Activated CD8-positive, alpha-beta memory T cell treated with anti-CD3 and anti-CD28 coated beads, Interleukin-2, amount 50 U/mL, for 24 hours (primary cell): Measurements from ENCODE around the gene FOXD3.

Experiments used
- DNase-seq: peaks from one replicate; pipeline ENCODE4 v3.0.0-alpha.2; 2020; ENCODE audit errors: extremely low read depth

The FOXD3 gene

DNA sequence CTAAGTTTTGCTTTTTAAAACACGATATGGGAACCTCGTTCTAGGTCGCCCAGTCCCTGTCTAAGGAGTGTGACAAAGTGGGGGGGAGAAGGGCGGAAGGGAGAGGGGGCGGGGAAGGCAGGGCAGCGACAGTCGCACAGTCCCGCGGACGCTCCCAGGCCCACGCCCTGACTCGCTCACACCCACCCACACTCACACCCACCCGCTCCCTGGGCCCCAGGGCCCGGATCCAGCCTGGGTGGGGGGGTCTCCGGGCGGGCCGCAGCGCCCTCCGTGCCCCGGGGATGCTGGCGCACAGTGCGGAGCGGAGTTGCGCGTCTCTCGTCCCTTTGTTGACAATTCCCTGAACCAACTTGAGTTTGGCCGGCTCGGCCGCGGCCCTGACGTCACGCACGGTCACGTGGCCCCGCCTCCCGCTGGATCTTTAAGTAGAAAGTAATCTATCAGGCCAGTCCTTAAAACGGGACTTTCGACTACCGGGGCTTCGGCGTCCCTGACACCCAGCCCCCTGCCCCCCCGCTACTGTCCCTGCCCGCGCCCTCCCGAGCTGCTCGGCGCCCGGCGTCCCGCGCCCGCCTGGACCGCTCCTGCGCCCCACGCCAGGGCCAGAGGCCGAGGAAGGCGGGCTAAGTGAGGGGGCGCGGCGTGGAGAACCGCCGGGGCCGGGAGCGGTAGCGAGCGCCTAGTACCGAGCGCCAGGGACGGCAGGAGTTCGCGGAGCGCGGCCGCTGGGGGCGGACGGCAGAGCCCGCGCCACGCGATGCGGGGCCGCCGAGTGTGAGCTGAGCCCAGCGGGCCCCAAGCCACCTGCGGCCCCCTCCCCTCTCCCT is at the start of gene FOXD3:
FOXD3 (plus strand) TSS at position 454 of the 830 bp plus-strand sequence. CDS start 492 bp downstream, outside the sequence.
- no peak for DNase-seq

DNA sequence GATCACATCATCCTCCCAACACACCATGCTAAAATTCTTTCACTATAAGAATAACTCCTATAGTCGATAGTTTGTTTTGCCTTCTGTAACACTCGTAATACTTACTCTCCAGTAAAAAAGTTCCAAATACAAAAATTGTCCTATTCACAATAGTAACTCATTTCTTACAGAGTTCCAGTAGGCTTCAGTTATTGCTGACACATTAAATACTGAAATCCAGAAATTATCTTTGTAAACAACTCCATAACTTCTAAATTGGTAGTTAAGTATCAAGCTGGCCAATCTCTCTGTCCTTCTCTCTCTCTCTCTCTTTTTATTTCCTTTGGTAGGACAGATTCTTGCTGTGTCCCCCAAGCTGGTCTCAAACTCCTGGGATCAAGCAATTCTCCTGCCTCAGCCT is 49.6 kb upstream of the FOXD3 start:
- no peak for DNase-seq

DNA sequence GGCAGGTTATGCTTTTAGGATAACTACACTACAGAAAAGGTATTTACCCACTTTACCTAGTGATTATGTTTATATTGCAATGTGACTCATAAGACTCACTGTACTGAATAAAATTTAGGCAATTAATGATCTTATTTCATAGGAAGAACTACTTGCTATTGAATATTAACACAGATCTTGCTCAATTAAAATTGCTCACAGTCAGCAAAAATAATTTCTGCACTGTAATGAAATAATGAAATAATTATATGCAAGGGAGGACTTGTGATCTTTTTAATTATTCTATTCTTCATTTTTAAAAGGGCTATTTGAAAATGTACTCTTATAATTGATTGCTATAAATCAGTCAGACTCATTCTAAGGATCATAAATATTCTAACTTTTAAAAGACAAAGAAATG is 48.0 kb upstream of the FOXD3 start:
- DNase-seq: no peak

GRCh38 chr1:63274979-63275378 is 47.4 kb upstream of the FOXD3 start:
- no peak for DNase-seq

- no peak for DNase-seq
These were observed 45.7 kb upstream of the FOXD3 start for GRCh38 chr1:63276624-63277023.

GRCh38 chr1:63277195-63278192 is 44.9 kb upstream of the FOXD3 start:
- DNase-seq: no peak

GRCh38 chr1:63281753-63282152 is 40.6 kb upstream of the FOXD3 start:
- DNase-seq: no peak

DNA sequence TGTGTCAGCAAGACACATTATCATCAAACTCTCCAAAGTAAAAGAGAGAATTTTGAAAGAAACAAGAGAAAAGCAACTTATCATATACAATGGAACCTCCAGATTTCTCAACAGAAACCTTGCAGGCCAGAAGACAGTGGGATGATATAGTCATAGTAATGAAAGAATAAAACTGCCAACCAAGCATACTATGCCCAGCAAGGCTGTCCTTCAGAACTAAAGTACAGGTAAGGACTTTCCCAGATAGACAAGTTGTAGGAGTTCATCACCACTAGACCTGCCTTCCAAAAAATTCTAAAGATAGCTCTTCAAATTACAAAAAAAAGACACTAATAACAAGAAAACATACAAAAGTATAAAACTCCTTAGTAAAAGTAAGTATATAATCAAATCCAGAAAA is 33.2 kb upstream of the FOXD3 start:
- no peak for DNase-seq

DNA sequence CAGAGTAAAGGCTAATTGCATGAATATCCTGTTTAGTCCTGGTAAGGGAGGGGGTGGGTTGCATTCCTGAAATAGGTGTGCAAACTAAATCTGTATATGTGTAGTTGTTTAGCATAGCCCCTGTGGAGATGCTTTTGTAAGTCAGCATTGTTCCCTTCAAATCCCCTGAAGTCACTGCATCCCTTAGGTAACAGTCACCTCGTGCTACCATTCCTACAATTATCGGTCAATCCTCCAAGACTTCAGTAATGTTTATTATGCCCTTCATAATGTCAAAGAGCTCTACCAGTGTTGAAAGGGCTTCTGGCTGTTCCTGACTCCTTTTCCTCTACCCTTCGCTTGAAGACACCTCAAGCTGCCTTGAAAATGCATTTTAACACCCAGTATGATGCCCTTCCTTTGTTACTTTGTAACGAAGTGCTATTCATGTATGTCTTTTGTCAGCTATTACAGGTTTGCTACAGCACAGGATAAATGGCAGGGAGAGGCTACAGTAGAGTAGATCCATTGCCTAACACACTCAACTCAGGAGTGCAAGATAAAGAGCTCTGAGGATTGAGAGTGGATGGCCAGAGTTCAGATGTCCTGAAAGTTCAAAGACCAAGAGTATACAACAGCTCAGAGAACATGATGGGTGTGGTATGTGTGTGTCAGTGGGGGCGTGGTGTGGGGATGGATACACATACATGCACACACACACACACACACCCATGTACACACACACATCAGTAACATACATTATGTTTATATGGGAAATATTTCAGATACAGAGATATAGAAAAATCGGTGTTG is 27.4 kb upstream of the FOXD3 start:
- DNase-seq: no peak

GRCh38 chr1:63304410-63304809 is 18.0 kb upstream of the FOXD3 start:
- no peak for DNase-seq

- no peak for DNase-seq
These were observed 17.3 kb upstream of the FOXD3 start for GRCh38 chr1:63305043-63305442.

DNA sequence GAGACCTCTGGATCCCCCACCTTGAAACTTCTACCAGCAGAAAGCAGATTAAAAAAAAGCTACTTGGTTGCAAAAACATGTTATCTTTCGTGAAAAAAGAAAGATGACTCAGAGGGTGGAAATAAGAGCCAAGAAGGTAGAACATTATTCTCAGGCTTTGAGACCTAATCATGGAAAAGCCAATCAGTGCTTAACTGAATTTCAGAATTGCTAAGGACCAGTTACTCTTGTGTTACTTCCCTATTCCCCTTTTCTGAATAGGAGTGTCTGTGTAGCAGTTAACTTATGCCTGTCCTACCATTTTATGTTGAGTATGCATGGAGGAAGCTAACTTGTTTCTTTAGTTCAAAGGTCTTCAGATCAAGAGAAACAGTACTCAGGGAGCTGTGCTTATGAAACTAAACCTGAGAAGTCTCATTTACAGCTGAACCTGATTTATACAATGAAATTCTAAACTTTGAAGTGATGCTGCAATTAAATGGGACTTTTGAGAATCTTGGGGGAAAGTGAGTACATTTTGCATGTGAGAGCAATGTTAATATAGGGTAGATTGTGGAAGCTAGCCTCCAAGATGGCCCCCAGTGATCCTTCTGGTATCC is 15.1 kb upstream of the FOXD3 start:
- no peak for DNase-seq

GRCh38 chr1:63316598-63316983 is 5.8 kb upstream of the FOXD3 start:
- no peak for DNase-seq

DNA sequence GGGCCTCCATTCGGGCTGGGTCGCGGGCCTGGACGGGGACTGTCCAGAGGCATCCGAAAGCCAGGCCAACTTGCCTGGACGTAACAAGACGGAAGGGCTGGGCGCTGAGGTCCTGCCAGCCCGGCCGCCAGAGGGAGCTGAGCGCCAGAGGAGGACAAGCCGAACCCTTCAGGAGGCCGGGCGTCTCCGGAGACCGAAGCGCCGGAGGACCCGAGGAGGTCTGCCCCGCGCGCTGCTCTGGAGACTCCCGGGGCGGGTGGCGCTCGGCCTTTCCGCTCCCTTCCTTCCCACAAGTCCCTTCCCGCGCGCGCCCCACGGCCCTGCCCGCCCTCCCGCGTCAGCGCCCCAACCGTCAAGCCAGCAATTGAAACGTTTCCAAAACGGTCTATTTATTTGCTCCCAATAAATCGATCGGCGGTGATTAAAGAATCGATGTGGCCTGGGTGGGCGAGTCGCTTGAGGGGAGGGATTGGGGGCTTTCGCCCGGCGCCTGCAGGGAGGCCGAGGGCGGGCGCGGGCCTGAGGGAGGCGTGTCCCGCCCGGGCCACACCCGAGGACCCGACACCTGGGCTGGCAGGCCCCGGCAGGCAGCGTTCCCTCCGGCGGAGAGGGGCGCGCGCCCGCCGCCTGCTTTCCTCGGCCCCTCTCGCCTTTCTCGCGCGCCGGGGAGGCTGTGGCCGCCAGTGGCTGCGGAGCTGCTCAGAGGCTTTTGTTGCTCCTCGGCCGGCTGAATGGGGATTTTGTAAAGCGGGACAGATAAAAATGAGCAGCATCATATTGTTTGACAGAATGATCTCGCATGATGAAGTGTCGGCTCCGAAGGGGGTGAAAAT is 5.2 kb upstream of the FOXD3 start:
- no peak for DNase-seq

GRCh38 chr1:63317817-63318152 is 4.6 kb upstream of the FOXD3 start:
- DNase-seq: no peak

DNA sequence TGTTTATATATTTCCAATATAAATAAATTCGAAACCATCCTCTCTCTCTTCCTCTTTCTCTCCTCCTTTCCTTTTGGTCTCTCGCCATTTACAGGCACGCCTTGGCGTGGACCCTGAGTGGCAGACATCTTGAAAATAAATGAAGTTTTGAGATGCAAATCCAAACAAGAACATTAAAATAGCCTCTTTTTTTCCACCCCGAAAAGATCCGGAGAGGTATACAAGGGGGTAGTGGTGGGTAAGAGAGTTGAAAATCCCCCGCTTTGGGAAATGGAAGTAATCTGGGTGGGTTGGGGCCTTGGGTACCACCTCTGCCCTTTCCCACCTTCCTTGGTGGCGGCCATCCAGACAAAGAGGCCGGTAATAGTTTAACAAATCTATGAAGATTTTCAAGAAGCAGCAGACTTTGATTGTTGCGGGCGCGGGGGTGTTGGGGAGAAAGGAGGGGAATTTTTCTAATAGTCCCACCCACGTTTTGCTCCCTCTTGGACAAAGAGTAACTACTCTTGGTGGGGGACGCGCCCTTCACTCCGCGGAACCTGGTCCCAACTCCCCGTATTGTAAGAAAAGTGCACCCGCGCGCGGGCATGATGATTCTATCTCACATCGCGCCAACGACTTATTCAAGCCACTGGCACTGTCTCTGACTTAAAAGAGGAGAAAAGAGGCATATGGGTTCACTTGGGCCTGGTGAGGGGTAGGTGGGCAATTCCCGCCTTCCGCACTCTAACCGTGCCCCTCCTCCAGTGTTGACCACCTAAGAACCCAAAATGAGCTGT is 4.0 kb upstream of the FOXD3 start:
- DNase-seq: no peak

GRCh38 chr1:63319046-63320021 is 3.0 kb upstream of the FOXD3 start:
- no peak for DNase-seq

DNA sequence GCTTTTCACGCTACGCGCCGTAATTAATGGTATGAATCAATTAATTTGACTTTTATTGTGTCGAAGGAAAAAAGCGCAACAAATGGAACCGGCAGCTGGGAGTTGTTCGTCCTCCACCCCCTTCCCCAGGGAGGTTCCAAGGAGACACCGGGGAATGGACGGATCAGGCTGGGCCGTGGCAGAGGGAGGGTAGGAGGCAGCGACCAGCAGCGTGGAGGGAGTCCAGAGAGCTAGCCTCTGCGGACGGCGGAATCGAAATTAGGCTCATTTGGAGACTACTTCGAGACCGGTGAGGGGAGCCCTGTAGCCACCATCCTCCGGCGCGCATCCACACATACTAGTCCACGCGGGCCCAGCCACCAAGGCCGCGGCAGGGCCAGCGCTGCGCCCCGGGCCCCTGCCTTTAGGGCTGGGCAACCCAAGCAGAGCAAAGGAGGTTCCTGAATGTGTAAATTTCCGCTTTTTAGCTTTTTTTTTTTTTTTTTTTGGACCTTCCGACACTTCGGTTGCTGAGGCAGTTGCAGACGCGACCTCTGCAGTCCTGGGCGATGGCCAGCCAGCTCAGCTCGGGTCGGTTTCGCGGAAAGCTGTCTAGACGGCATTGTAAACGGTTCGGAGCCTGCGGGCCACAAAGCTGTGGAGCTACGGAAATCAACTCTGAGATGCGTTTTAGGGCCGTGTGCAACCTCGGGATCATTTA is 2.2 kb upstream of the FOXD3 start:
- DNase-seq: no peak
